Measurements from ENCODE around the gene SLC24A3.

Gene SLC24A3

GRCh38 chr20:19433371-19434350 is 221.2 kb downstream of the SLC24A3 start:
- Histone ChIP-seq H3K9me2 (replicated peaks; ENCODE audit: low read depth, low read length) (no peaks in the 10 kb centered on the region), H4K20me1 (ENCODE audit: insufficient read depth, low read length, poor library complexity, severe bottlenecking) (no peaks in the 10 kb centered on the region), H3K9ac (ENCODE audit: low read depth, low read length, poor library complexity, severe bottlenecking) (no peak overlapping the region), H3F3A (ENCODE audit: low read depth) (no peaks in the 10 kb centered on the region), H3K36me3 (ENCODE audit: insufficient read depth, low read length) (no peaks in the 10 kb centered on the region), H3K9me3 (ENCODE audit: insufficient read depth, low read depth, low read length) (no peaks in the 10 kb centered on the region), H3K4me1 (ENCODE audit: insufficient read depth, low read length, poor library complexity, severe bottlenecking) (peaks cover 61% of the 10 kb centered on the region), H3K4me2 (ENCODE audit: low read depth, low read length, poor library complexity, severe bottlenecking) (no peak overlapping the region), H3K27me3 (ENCODE audit: insufficient read depth, low read length, poor library complexity, severe bottlenecking) (no peaks in the 10 kb centered on the region), H3K79me2 (ENCODE audit: insufficient read depth, low read length) (no peaks in the 10 kb centered on the region), H2AFZ (ENCODE audit: low read length) (no peak overlapping the region), H3K4me3 (ENCODE audit: low read length, poor library complexity, severe bottlenecking) (no peak overlapping the region)
- TF ChIP-seq, protein P1, sequence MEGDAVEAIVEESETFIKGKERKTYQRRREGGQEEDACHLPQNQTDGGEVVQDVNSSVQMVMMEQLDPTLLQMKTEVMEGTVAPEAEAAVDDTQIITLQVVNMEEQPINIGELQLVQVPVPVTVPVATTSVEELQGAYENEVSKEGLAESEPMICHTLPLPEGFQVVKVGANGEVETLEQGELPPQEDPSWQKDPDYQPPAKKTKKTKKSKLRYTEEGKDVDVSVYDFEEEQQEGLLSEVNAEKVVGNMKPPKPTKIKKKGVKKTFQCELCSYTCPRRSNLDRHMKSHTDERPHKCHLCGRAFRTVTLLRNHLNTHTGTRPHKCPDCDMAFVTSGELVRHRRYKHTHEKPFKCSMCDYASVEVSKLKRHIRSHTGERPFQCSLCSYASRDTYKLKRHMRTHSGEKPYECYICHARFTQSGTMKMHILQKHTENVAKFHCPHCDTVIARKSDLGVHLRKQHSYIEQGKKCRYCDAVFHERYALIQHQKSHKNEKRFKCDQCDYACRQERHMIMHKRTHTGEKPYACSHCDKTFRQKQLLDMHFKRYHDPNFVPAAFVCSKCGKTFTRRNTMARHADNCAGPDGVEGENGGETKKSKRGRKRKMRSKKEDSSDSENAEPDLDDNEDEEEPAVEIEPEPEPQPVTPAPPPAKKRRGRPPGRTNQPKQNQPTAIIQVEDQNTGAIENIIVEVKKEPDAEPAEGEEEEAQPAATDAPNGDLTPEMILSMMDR (conservative IDR thresholded peaks at IDR 0.05; ENCODE audit: low read length): no peak
- TF ChIP-seq EZH2phosphoT487 (IDR thresholded peaks at IDR 0.05; ENCODE audit: borderline replicate concordance): no peak

- Histone ChIP-seq H3K4me1 (ENCODE audit: insufficient read depth, low read length, poor library complexity, severe bottlenecking) (peaks cover 69% of the 10 kb centered on the region), H3K27me3 (ENCODE audit: insufficient read depth, low read length, poor library complexity, severe bottlenecking) (no peaks in the 10 kb centered on the region), H2AFZ (ENCODE audit: low read length) (no peak overlapping the region), H3K4me3 (ENCODE audit: low read length, poor library complexity, severe bottlenecking) (no peak overlapping the region), H3K9me2 (replicated peaks; ENCODE audit: low read depth, low read length) (no peaks in the 10 kb centered on the region), H3F3A (ENCODE audit: low read depth) (no peaks in the 10 kb centered on the region), H4K20me1 (ENCODE audit: insufficient read depth, low read length, poor library complexity, severe bottlenecking) (no peaks in the 10 kb centered on the region), H3K4me2 (ENCODE audit: low read depth, low read length, poor library complexity, severe bottlenecking) (no peak overlapping the region), H3K9me3 (ENCODE audit: insufficient read depth, low read depth, low read length) (no peaks in the 10 kb centered on the region), H3K9ac (ENCODE audit: low read depth, low read length, poor library complexity, severe bottlenecking) (no peak overlapping the region), H3K79me2 (ENCODE audit: insufficient read depth, low read length) (no peaks in the 10 kb centered on the region), H3K36me3 (ENCODE audit: insufficient read depth, low read length) (no peaks in the 10 kb centered on the region)
- no peak for TF ChIP-seq EZH2phosphoT487 (IDR thresholded peaks at IDR 0.05; ENCODE audit: borderline replicate concordance)
- TF ChIP-seq, protein P1 (conservative IDR thresholded peaks at IDR 0.05; ENCODE audit: low read length): no peak
These were observed 222.9 kb downstream of the SLC24A3 start for GRCh38 chr20:19435316-19435715.

GRCh38 chr20:19435821-19436220 is 223.4 kb downstream of the SLC24A3 start:
- Histone ChIP-seq H3K27me3 (ENCODE audit: insufficient read depth, low read length, poor library complexity, severe bottlenecking) (no peaks in the 10 kb centered on the region), H3K79me2 (ENCODE audit: insufficient read depth, low read length) (no peaks in the 10 kb centered on the region), H4K20me1 (ENCODE audit: insufficient read depth, low read length, poor library complexity, severe bottlenecking) (no peaks in the 10 kb centered on the region)

More at GRCh38 chr20:19435821-19436220, 223.4 kb downstream of the SLC24A3 start:
- H3F3A ChIP-seq (ENCODE audit: low read depth): peaks cover 3% of the 10 kb centered on the region; the same call in 1 of the 2 replicates
- H2AFZ ChIP-seq (ENCODE audit: low read length): no peak overlapping the region
- H3K36me3 ChIP-seq (ENCODE audit: insufficient read depth, low read length): no peaks in the 10 kb centered on the region
- no peak overlapping the region for H3K4me2 ChIP-seq (ENCODE audit: low read depth, low read length, poor library complexity, severe bottlenecking)
- H3K9ac ChIP-seq (ENCODE audit: low read depth, low read length, poor library complexity, severe bottlenecking): no peak overlapping the region
- no peaks in the 10 kb centered on the region for H3K9me2 ChIP-seq (replicated peaks; ENCODE audit: low read depth, low read length)
- H3K4me3 ChIP-seq (ENCODE audit: low read length, poor library complexity, severe bottlenecking): no peak overlapping the region
- H3K9me3 ChIP-seq (ENCODE audit: insufficient read depth, low read depth, low read length): no peaks in the 10 kb centered on the region
- no peak for TF ChIP-seq EZH2phosphoT487 (IDR thresholded peaks at IDR 0.05; ENCODE audit: borderline replicate concordance)
- TF ChIP-seq, protein P1 (conservative IDR thresholded peaks at IDR 0.05; ENCODE audit: low read length): no peak
- peaks cover 69% of the 10 kb centered on the region for H3K4me1 ChIP-seq (ENCODE audit: insufficient read depth, low read length, poor library complexity, severe bottlenecking)
